ENCODE data around the gene IGSF9B.

DNA sequence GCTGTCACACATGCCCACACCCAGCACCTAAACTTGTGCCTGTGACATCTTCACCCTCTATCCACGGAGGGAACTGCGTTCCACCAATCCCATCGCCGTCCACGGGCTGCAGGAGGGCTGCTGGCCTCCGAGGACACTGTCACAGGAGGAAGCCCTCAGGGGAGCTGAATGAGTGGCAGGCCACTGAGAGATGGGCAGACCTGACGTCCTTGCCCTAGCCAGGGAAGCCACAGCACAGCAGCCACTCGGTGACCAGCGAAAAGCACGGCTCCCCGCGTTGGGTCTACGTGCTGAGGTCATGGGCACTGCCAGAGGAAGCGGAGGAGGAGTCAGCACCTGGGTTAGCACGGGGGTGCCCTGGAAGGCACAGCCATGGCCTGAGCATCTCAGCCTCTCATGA is 50.5 kb downstream of the IGSF9B start:
- TF ChIP-seq CTCF (IDR thresholded peaks at IDR 0.05), result no peak
- no peak for TF ChIP-seq POLR2A (IDR thresholded peaks at IDR 0.05)

Measured in body of pancreas (tissue), 4 donors.